Fibroblast of skin of left quadriceps (primary cell): Measurements from ENCODE around the gene ZNF532.
"Not testable (repeated sequence)": the region's sequence is repeated elsewhere in the genome, so short reads cannot be mapped to it uniquely, and the experiment has no call there.

Source experiments
- DNase-seq, 2 experiments: peaks; one replicate each; pipeline ENCODE4 v3.0.0-alpha.2; 2013; ENCODE audit warnings: low read depth in 2 of 2

ZNF532 gene

GRCh38 chr18:58902961-58903360 is 38.3 kb downstream of the ZNF532 start:
- DNase-seq: no peak

- DNase-seq: no peak
Observed at GRCh38 chr18:58903533-58903932, 38.9 kb downstream of the ZNF532 start.

DNA sequence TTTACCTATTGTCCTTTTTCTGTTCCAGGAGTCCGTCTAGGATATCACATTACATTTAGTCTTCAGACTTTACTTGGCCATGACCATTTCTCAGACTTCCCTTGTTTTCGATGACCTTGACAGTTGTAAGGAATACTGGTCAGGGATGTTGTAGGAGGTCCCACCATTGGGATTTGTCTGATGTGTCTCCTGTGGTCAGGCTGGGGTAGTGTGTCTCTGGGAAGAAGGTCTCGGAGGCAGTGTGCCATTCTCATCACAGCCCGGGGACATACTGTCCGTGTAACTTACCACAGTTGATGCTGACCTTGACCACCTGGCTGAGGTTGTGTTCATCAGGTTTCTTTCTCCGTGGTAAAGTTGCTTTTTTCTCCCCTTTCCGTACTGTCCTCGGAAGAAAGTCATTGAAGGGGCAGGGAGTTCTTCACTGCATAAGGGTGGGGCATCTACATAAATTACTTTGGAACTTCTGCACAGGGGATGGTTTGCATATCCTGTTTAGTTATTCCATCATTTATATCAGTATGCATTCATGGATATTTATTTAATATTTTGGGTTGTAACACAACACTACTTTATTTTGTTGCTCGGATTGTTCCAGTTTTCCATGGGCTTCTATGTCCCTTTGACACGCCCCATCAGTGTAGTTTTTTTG is 41.2 kb downstream of the ZNF532 start:
- DNase-seq: no peak

DNA sequence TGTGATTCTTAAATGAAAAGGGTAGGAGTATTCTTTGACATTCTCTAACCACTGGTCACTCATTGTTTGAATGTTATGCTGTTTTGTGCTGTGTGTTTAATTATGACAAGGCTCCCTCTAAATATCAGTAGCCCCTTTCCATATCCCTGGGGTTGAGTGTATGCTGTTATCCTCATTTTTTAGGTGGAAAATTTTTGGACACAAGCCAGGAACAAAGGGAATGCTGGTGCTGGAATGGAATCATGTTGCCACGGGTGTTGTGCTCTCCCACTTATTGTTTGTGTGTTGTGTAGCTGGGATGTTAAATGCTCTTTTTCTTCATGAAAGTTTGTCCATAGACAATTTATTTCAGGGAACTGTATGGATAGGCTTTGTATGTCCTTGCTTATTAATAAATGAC is 43.3 kb downstream of the ZNF532 start:
- DNase-seq: no peak

DNA sequence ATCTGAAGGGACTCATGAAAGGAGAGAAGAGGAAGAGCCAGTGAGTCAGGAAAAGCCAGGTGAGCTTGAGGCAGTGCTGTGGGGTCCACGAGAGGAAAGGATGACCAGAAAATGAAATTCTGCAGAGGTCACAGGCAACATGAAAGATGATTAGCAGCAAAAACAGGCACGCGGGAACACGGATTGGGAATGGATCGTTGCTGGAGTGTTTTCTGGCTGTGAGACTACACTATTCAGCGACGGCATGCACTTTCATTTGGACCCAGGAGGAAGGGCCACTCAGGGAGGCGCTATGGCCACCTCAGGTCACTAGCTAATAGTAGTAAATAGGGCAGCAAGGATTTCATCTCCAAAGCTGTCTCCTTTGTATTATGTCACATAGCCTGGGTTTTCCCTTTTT is 44.8 kb downstream of the ZNF532 start:
- DNase-seq: no peak

DNA sequence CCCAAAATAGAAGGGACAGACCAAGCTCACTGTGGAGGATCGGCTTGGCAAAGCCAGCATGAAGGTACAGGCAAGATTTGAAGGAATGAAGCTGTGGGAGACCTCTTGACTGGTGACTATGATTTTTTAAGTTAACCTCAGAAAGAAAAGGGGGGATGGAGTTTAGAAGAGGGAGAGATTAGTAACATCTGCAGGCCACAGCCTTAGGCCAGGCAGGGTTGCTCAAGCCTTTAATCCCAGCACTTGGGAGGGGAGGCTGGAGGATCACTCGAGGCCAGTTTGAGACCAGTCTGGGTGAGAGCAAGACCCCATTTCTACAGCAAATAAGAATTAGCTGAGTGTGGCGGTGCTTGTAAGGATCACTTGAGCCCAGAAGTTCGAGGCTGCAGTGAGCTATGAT is 46.6 kb downstream of the ZNF532 start:
- DNase-seq: no peak

DNA sequence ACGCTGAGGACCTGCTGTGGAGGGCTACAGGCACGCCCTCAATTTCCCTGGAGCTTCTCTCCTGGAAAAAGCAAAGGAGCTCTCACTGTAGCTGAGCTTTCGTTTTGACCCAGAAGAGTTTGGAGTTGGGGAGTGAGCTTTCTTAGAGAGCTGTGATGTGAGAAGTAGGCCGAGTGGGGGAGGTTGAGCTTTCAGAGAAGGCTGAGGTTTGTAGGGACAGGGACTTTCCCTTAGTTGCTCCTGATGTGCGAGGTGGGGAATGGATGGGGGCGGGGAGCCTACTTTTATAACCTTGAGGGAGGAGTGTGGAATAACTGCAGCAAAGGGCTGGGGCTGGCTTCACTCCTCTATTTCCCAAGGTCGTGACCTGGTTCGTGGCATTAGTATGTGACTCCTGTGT is 47.1 kb downstream of the ZNF532 start:
- DNase-seq: no peak

DNA sequence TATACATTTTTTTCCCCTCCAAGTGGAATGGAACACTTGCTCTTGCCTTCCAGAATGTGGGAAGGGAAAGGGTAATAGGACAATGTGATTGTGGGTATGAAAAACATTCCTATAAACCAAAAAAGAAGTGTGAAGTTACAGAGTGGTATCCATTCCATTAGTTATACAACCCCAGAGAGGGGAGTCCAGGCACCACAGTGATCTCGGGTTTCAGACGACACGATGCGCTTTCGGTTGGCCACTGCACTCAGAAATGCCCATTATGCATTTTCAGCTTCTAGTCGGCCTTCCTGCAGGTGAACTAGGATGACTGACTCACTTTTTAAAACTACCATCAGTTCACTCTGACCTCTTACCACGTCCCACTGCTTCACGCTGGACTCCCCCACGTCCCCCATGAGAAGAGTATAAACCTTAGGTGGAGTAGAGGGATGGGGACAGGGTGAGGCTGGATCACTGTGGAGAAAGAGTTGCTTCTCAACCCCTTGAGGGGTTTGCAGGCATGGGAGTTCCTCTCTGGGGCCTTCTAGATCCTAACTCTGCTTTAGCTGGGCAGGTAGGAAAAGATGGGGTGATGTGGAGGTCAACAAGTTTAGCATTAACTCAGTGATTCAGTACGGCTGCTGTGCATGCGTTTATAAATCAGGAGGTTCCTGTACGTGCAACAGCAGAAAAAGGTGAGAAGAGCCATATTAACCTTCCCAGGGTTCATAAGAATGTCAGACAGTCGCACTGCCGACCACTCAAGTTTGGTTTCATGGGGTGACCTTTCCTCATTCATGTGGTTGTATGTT is 50.5 kb downstream of the ZNF532 start:
- no peak for DNase-seq

DNA sequence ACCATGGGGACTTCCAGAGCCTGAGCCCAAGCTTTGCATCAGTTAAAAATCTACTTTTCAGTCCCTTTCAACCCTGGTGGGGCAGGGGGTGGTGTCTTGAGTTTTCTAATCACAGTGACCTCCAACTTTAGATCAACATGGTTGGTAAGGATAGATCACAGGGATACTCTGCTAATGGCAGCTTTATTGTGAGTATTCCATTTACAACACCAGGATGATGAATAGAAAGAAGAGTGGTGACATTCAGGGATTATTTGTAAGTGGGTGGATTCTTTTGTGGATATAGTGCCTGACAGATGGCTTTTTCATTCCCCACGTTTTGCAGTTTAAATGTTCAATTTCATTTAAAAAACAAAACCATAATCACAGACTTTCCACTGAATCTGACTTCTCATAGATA is 51.3 kb downstream of the ZNF532 start:
- DNase-seq: no peak

- not testable (repeated sequence) for DNase-seq
Observed at GRCh38 chr18:58919934-58920333, 55.3 kb downstream of the ZNF532 start.

- no peak for DNase-seq
Observed at GRCh38 chr18:58922995-58923394, 58.3 kb downstream of the ZNF532 start.

- DNase-seq: no peak
Observed at GRCh38 chr18:58924473-58924872, 59.8 kb downstream of the ZNF532 start.

- DNase-seq: no peak
Observed at GRCh38 chr18:58927659-58928058, 63.0 kb downstream of the ZNF532 start.

DNA sequence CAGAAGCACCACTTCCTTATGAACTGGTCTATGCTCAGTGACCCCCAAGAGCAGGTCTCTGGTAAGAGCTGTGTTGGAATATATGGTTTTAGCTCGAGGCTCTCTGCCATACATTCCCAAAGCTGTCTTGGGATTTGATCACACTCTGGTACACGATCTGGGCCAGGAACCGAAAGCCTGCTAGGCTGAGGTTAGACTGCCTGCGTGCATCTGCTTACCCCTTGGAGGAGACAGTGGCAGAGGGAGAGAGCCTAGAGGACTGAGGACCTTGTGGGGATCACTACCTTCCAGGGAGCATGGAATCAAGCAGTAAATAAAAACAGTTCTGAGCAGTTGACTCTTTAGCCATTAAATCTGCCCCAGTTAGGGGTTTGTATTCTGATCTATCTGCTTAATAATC is 63.7 kb downstream of the ZNF532 start:
- no peak for DNase-seq

DNA sequence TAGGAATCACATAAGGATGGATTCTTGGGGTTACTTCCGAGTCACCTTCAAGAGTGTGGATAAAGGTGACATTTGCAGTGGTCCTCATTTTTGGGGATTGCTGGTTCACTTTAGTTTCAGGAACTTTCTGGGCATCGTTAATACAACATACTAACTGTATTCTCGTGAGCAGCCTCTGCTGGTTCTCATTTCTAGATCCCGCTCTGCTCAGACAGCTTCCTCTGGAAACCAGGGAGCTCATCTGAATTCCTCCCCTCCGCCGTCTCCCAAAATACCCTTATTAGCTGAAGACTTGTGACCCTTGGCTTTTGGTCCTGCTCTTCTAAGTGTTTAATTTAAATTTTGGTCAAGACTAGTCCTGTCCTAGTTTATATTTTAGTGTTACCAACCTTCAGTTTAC is 64.5 kb downstream of the ZNF532 start:
- DNase-seq: no peak

GRCh38 chr18:58934356-58934755 is 69.7 kb downstream of the ZNF532 start:
- DNase-seq: no peak

DNA sequence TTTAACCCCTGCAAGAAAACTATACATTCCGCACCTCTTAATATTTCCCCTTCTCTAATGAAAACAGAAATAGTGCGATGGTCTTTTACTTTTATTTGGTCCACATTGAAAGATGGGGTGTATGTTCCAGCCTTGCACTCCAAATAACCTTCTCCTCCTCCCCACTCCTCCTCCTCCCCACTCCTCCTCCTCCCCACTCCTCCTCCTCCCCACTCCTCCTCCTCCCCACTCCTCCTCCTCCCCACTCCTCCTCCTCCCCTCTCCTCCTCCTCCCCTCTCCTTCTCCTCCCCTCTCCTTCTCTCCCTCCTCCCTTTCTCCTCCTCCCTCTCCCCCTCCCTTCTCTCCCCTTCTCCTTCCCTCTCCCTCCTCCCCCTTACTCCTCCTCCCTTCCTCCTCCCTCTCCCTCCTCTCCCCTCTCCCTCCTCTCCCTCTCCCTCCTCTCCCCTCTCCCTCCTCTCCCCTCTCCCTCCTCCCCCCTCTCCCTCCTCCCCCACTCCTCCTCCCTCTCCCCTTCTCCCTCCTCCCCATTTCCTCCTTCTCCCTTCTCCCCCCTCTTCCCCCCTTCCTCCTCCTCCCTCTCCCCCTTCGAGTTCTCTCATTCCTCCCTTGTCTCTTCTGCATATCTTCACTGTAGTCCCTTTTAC is 70.4 kb downstream of the ZNF532 start:
- DNase-seq: no peak

- DNase-seq: peak; percentile 20 to 23
Observed at GRCh38 chr18:58937071-58937886, 72.6 kb downstream of the ZNF532 start.

DNA sequence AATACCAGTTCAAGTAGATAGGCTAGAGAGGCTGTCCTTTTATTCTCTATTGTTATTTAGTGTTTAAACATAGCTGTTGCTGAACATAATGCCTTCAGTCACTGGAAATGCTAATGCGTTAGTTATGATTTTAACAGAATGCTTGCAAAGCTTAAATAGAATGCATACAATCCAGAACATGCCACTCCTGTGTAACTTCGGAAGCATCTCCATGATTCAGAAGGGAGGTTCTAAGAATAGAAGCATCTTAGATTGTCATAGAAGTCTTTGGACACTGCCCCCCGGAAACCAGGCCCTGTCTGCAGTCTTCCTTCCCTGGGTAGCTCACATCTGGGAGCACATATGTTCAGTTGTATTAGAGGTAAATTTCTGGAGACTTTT is 73.2 kb downstream of the ZNF532 start:
- DNase-seq: no peak

DNA sequence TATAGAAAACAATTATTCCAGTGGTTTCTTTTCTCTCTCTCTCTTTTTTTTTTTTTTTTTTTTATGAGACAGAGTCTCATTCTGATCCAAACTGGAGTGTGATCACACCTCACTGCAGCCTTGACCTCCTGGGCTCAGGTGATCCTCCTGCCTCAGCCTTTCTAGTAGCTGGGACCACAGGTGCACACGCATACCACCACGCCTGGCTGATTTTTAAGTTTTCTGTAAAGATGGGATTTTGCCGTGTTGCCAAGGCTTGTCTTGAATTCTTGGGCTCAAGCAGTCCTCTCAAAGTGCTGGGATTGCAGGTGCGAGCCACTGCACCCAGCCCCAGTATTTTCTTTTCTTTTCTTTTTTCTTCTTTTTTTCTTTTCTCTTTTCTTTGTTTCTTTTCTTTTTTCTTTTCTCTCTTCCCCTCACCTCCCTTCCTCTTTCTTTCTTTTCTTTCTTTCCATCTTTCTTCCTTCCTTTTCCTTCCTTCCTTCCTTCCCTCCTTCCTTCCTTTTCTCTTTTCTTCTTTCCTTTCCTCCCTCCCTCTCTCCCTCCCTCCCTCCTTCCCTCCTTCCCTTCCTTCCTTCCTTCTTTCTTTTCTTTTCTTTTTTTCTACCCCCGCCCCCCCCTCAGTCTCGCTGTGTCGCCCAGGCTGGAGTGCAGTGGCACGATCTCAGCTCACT is 76.9 kb downstream of the ZNF532 start:
- DNase-seq: no peak

DNA sequence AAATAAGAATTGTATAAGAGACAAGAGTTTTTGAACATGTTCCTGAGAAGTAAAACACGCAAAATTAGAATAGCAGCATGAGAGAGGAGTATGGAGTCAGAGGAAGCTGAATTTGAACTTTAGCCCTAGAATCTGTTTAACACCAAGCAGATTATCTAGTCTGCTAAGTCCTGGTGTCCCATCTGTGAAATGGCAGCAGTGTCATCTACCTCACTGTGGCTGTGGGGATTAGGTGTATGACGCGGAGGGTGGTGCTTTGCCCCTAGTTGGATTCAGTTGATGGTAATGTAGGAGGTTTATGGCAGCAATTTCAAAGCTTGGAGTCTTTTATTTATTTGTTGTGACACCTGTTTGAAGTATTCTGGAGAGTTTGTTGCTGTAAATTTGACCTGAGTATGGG is 79.2 kb downstream of the ZNF532 start:
- no peak for DNase-seq
